Fibroblast of lung (primary cell): ENCODE results near the gene CYB561D2.

ENCODE experiments used
- EZH2 ChIP-seq: IDR thresholded peaks from 2 replicates; pipeline ENCODE4 v1.5.1; 2012; ENCODE audit warnings: low read length, control low read depth, mild to moderate bottlenecking; ENCODE audit errors: missing control alignments
- TF ChIP-seq, protein P1 (sequence below), 2 donors: IDR thresholded peaks in 1 of 2; conservative IDR thresholded peaks in 1 of 2; 1 replicate in 1 of 2; 2 replicates in 1 of 2; pipeline ENCODE4 v1.5.1; 2011 to 2012; ENCODE audit warnings: low read length in 2 of 2, control low read depth in 1 of 2, inconsistent platforms in 1 of 2, low read depth in 1 of 2, mild to moderate bottlenecking in 1 of 2

DNA sequence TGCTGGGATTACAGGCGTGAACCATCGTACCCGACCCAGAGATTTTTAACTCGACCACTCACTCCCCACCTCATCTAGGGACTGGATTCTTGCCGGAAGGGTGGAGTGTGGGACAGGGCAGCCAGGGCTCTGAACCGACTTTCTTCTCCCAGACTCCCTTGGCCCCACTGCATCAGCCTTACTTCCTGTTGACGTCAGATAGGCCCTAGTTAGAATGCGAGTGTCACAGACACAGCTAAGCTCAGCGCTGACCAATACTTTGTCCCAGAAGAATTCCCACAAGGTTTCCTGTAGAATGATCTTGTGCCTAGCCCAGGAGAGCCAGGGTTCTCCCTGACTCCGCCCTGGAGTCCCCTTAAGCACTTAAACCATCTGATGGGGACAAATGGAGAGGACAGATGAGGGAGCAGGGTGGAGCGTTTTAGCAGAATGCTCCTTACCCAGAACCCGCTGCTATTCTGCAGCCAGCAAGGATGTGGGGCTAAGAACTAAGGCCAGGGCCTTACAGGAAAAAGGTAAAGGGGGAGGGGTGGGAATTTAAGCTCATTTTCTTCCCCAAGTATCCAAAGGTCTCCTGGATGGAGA is 16.8 kb upstream of the CYB561D2 start:
- TF ChIP-seq, protein P1, sequence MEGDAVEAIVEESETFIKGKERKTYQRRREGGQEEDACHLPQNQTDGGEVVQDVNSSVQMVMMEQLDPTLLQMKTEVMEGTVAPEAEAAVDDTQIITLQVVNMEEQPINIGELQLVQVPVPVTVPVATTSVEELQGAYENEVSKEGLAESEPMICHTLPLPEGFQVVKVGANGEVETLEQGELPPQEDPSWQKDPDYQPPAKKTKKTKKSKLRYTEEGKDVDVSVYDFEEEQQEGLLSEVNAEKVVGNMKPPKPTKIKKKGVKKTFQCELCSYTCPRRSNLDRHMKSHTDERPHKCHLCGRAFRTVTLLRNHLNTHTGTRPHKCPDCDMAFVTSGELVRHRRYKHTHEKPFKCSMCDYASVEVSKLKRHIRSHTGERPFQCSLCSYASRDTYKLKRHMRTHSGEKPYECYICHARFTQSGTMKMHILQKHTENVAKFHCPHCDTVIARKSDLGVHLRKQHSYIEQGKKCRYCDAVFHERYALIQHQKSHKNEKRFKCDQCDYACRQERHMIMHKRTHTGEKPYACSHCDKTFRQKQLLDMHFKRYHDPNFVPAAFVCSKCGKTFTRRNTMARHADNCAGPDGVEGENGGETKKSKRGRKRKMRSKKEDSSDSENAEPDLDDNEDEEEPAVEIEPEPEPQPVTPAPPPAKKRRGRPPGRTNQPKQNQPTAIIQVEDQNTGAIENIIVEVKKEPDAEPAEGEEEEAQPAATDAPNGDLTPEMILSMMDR (conservative IDR thresholded peaks at IDR 0.05 in 1 of 2, IDR thresholded peaks at IDR 0.05 in 1 of 2; ENCODE audit: low read depth in 1 of 2, low read length in 2 of 2) = no peak
- no peak for TF ChIP-seq EZH2
